Large intestine (tissue), 12 donors: ENCODE measurements around the gene PUM2. TPM values are rescaled to one million over a fixed set of nuclear protein-coding genes. Genes with fewer than 3 reads are reported as not detected.

Experiments used
- DNase-seq, 2 donors: peaks; one replicate each; pipeline versions ENCODE4 v3.0.0 to v3.0.0-alpha.2; 2013
- H3K27ac ChIP-seq: one replicate; pipeline ENCODE4 v1.5.1; 2013; ENCODE audit warnings: low read length
- H3K27me3 ChIP-seq: 2 replicates; pipeline ENCODE4 v1.6.1; 2013; ENCODE audit warnings: low read length; ENCODE audit not compliant: control insufficient read depth, insufficient read depth
- H3K36me3 ChIP-seq: 2 replicates; pipeline ENCODE4 v1.6.1; 2013; ENCODE audit warnings: low read length; ENCODE audit not compliant: control insufficient read depth, insufficient read depth
- H3K4me1 ChIP-seq: one replicate; pipeline ENCODE4 v1.6.1; 2013; ENCODE audit warnings: low read length; ENCODE audit not compliant: control insufficient read depth, insufficient read depth
- H3K4me3 ChIP-seq: one replicate; pipeline ENCODE4 v1.5.1; 2013; ENCODE audit warnings: low read length
- H3K9me3 ChIP-seq: one replicate; pipeline ENCODE4 v1.6.1; 2013; ENCODE audit warnings: mild to moderate bottlenecking, low read depth, low read length, moderate library complexity; ENCODE audit not compliant: control insufficient read depth
- WGBS: methylation state at CpG from one replicate; pipeline ENCODE4 v1.1.5; 2013; ENCODE audit warnings: low lambda C conversion rate; ENCODE audit not compliant: insufficient coverage; 5-methylcytosine and 5-hydroxymethylcytosine counted together
- long read RNA-seq, 11 donors: transcript quantifications; one replicate each; lab custom pipeline, GENCODE V29; 2026
- polyA plus RNA-seq: library from polyadenylated mRNA; unstranded; fragments of 120-200 nt; gene quantifications from one replicate; pipeline ENCODE4 v1.2.1, GENCODE V29; 2013

PUM2 gene, protein sequence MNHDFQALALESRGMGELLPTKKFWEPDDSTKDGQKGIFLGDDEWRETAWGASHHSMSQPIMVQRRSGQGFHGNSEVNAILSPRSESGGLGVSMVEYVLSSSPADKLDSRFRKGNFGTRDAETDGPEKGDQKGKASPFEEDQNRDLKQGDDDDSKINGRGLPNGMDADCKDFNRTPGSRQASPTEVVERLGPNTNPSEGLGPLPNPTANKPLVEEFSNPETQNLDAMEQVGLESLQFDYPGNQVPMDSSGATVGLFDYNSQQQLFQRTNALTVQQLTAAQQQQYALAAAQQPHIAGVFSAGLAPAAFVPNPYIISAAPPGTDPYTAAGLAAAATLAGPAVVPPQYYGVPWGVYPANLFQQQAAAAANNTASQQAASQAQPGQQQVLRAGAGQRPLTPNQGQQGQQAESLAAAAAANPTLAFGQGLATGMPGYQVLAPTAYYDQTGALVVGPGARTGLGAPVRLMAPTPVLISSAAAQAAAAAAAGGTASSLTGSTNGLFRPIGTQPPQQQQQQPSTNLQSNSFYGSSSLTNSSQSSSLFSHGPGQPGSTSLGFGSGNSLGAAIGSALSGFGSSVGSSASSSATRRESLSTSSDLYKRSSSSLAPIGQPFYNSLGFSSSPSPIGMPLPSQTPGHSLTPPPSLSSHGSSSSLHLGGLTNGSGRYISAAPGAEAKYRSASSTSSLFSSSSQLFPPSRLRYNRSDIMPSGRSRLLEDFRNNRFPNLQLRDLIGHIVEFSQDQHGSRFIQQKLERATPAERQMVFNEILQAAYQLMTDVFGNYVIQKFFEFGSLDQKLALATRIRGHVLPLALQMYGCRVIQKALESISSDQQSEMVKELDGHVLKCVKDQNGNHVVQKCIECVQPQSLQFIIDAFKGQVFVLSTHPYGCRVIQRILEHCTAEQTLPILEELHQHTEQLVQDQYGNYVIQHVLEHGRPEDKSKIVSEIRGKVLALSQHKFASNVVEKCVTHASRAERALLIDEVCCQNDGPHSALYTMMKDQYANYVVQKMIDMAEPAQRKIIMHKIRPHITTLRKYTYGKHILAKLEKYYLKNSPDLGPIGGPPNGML
- 86.9 TPM for polyA plus RNA-seq
- long read RNA-seq, donor 1, partial matches to known transcripts, result 0 of 2 reads
- long read RNA-seq, donor 1, other reads (novel, unspliced or antisense), result 0 of 2 reads
- long read RNA-seq, donor 2, partial matches to known transcripts, result 29 of 30 reads
- long read RNA-seq, donor 2, other reads (novel, unspliced or antisense), result 0 of 30 reads
- long read RNA-seq, donor 3, result 0 reads
- long read RNA-seq, donor 4, result 0 reads
- long read RNA-seq, donor 5, partial matches to known transcripts, result 5 of 5 reads
- long read RNA-seq, donor 5, other reads (novel, unspliced or antisense), result 0 of 5 reads
- long read RNA-seq, donor 6, partial matches to known transcripts, result 10 of 13 reads
- long read RNA-seq, donor 6, other reads (novel, unspliced or antisense), result 0 of 13 reads
- long read RNA-seq, donor 7, partial matches to known transcripts, result 9 of 11 reads
- long read RNA-seq, donor 7, other reads (novel, unspliced or antisense), result 0 of 11 reads
- long read RNA-seq, donor 8, partial matches to known transcripts, result 32 of 33 reads
- long read RNA-seq, donor 8, other reads (novel, unspliced or antisense), result 0 of 33 reads
- long read RNA-seq, donor 9, partial matches to known transcripts, result 0 of 1 reads
- long read RNA-seq, donor 9, other reads (novel, unspliced or antisense), result 0 of 1 reads
- long read RNA-seq, donor 10, partial matches to known transcripts, result 5 of 6 reads
- long read RNA-seq, donor 10, other reads (novel, unspliced or antisense), result 0 of 6 reads
- long read RNA-seq, donor 11, partial matches to known transcripts, result 5 of 5 reads
- long read RNA-seq, donor 11, other reads (novel, unspliced or antisense), result 0 of 5 reads

- Histone ChIP-seq H3K27ac (peak within 1 kb of the TSS; percentile 95), H3K36me3 (no peaks in the 10 kb centered on the region), H3K4me1 (peaks cover 21% of the 10 kb centered on the region), H3K27me3 (no peaks in the 10 kb centered on the region), H3K9me3 (no peaks in the 10 kb centered on the region), H3K4me3 (peak within 1 kb of the TSS; percentile 94)
- peak; percentile 99 for DNase-seq
- no CpG with 5 or more reads among the region's 70 CpGs for WGBS
Observed at GRCh38 chr2:20350753-20351554, at the start of gene PUM2. TSS of gene PUM2 (minus strand) at chr2:20350844. CDS start at chr2:20327360, 23,484 bp downstream.

DNA sequence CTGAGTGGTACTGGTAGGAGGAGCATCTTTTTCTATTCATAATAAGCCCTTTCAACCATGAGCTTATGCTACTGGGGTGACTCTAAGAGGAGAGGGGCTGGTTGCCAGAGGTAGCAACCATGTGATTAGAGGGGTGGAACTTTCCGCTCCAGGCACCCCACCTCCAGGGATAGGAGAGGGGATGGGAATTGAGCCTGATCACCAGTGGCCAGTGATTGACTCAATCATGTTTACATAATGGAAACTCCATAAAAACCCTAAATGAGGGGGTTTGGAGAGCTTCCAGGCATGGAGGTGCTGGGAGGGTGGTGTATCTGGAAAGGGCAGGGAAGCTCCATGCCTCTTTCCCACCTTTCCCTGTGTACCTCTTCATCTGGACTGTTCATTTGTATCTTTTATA, 49.7 kb upstream of the PUM2 start:
- H3K4me1 ChIP-seq, result peaks cover under 1% of the 10 kb centered on the region
- no peak overlapping the region for H3K27ac ChIP-seq
- H3K27me3 ChIP-seq, result no peaks in the 10 kb centered on the region
- no peaks in the 10 kb centered on the region for H3K36me3 ChIP-seq
- no peak for DNase-seq
- no CpG with 5 or more reads among the region's 1 CpG for WGBS
- no peaks in the 10 kb centered on the region for H3K9me3 ChIP-seq
- H3K4me3 ChIP-seq, result no peak overlapping the region

DNA sequence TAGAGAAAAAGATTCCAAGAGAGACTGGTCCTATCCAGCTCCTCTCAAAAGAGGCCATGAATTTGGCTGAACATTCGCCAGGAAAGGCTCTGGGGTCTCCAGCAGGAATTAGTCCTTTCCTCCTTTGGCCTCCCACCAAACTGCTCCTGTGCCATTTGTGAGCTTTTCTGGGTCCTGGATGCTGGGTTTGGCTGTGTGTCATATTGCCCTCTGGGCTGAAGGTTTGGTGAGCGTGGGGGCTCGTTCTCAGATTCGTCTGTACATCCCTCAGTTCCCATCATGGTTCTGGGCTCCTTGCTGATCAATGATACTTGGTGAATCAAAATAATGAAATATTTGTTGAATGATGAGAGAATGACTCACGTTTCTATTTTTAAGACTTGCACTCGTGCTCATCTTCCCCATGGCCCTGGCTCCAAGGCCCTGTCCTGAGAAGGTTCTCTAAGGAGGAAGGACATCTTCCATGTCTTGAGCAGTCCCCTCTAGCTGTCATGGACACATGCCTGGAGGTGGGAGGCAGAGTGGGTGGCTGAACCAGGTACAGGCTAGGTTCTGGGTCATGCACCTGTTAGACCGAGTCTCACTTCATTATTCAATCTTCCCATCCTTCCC, 48.4 kb upstream of the PUM2 start:
- Histone ChIP-seq H3K4me1 (peaks cover 10% of the 10 kb centered on the region), H3K36me3 (no peaks in the 10 kb centered on the region), H3K27me3 (no peaks in the 10 kb centered on the region), H3K9me3 (no peaks in the 10 kb centered on the region), H3K27ac (no peak overlapping the region), H3K4me3 (no peak overlapping the region)
- no CpG with 5 or more reads among the region's 7 CpGs for WGBS
- DNase-seq, result no peak

- no peak for DNase-seq
- no peak overlapping the region for H3K4me3 ChIP-seq
- no peaks in the 10 kb centered on the region for H3K9me3 ChIP-seq
- H3K4me1 ChIP-seq, result peaks cover 10% of the 10 kb centered on the region
- no peaks in the 10 kb centered on the region for H3K27me3 ChIP-seq
- H3K27ac ChIP-seq, result no peak overlapping the region
- 80% methylated on average over 1 of the region's 5 CpGs for WGBS
- H3K36me3 ChIP-seq, result no peaks in the 10 kb centered on the region
Observed at GRCh38 chr2:20397811-20398447, 47.3 kb upstream of the PUM2 start.

DNA sequence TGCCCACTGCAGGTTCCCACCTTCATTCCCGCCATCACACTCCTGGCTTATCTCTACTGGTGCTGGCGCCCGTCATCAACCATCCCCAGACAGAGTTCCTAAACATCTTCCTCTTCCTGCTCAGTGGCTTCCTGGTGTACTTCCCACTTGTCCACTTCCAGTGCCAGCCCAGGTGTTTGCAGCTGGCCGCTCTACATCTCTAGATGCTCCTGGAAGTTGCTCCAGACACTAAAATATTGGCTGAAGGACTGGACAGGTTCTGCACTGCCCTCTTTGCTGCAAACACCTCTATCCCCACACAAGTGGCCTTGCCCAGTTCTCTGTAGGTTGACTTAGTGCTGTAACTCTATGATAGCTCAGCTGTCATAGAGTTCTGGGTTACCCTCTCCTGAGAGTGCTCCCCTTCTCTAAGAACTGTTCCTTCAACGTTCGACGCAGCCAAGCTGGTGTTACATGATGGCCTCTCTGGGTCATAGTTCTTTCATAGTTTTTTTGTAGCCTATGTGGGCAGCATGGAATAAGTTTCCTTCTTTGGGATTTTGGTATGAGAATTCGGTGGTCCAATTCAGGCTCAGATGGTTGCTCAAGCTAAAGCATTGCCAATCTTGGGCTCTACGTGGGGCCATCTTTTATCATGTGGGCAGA, 45.8 kb upstream of the PUM2 start:
- Histone ChIP-seq H3K4me3 (no peak overlapping the region), H3K27ac (no peak overlapping the region), H3K4me1 (peaks cover 14% of the 10 kb centered on the region), H3K27me3 (no peaks in the 10 kb centered on the region), H3K36me3 (no peaks in the 10 kb centered on the region), H3K9me3 (no peaks in the 10 kb centered on the region)
- WGBS, result no CpG with 5 or more reads among the region's 9 CpGs
- DNase-seq, result no peak

- no peak for DNase-seq
- Histone ChIP-seq H3K4me1 (peaks cover 14% of the 10 kb centered on the region), H3K27ac (no peak overlapping the region), H3K9me3 (no peaks in the 10 kb centered on the region), H3K36me3 (no peaks in the 10 kb centered on the region), H3K27me3 (no peaks in the 10 kb centered on the region), H3K4me3 (no peak overlapping the region)
- no CpG with 5 or more reads among the region's 4 CpGs for WGBS
Observed at GRCh38 chr2:20393986-20394385, 43.3 kb upstream of the PUM2 start.

DNA sequence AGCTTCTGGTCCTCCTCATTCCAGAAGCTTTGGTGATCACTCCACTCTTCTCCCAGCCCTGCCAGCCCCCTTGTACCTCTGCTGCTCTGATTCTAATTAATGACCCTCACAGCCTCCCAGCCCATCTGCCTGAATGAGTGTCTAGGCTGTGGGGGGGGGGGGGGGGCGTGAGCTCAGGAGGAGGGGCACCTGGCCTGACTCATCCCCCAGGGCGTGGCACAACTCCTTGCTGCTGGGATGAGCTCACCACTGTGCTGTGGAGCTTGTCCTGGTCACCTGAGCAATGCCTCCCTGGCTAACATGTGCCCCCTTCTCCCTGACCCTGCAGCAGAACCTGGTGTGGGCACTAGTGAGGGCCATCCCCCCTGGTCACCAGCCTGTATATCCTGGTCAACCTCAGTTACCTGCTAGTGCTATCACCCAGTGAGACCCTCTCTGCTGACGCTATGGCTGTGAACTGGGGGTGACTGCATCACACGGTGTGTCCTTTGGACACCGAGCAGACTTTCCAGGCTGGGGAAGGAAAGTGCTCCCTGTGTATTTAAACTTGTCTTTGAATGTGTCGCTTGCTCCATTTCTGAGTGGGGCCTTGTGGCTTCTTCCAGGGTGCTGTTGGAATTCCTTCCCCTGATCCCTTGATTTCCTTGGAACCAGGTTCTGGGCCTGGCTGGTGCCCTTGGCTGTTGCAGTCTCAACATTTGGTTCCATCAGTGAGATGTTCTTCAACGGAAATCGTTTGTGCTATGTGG, 41.5 kb upstream of the PUM2 start:
- peak; percentile 67 to 77 for DNase-seq
- peak overlapping the region; percentile 9 for H3K27ac ChIP-seq
- no CpG with 5 or more reads among the region's 8 CpGs for WGBS

More for the DNA sequence above, 41.5 kb upstream of the PUM2 start:
- Histone ChIP-seq H3K27me3 (no peaks in the 10 kb centered on the region), H3K4me1 (peaks cover 14% of the 10 kb centered on the region), H3K4me3 (no peak overlapping the region), H3K9me3 (no peaks in the 10 kb centered on the region), H3K36me3 (no peaks in the 10 kb centered on the region)
